WTC11 (cell line): Measurements from ENCODE around the gene TBC1D24.

Source experiments
- ETV6 ChIP-seq: sonication (generic); formaldehyde crosslinking; IDR thresholded peaks from 2 replicates; pipeline ENCODE4 v1.8.1; 2022; ENCODE audit warnings: mild to moderate bottlenecking, missing genetic modification reagents
- FOXP4 ChIP-seq: sonication (generic); formaldehyde crosslinking; IDR thresholded peaks from 2 replicates; pipeline ENCODE4 v1.8.0; 2022; ENCODE audit warnings: mild to moderate bottlenecking, missing genetic modification reagents
- JUN ChIP-seq: sonication (generic); formaldehyde crosslinking; IDR thresholded peaks from 2 replicates; pipeline ENCODE4 v1.8.0; 2023; ENCODE audit warnings: mild to moderate bottlenecking, missing genetic modification reagents
- NR2C2 ChIP-seq: sonication (generic); formaldehyde crosslinking; IDR thresholded peaks from 2 replicates; pipeline ENCODE4 v1.8.0; 2022; ENCODE audit warnings: mild to moderate bottlenecking, missing genetic modification reagents
- NR3C1 ChIP-seq: sonication (generic); formaldehyde crosslinking; conservative IDR thresholded peaks from 2 replicates; pipeline ENCODE4 v1.8.1; 2023; ENCODE audit warnings: low read depth, mild to moderate bottlenecking, missing genetic modification reagents
- PRRX2 ChIP-seq: fragments of 250-450 bp; sonication (Bioruptor Pico); IDR thresholded peaks from 2 replicates; pipeline ENCODE4 v1.8.0; 2021; ENCODE audit warnings: mild to moderate bottlenecking
- SP1 ChIP-seq: sonication (generic); formaldehyde crosslinking; conservative IDR thresholded peaks from 2 replicates; pipeline ENCODE4 v1.8.1; 2022; ENCODE audit warnings: missing genetic modification reagents
- TEAD4 ChIP-seq: sonication (generic); formaldehyde crosslinking; IDR thresholded peaks from 2 replicates; pipeline ENCODE4 v1.8.0; 2022; ENCODE audit warnings: mild to moderate bottlenecking, missing genetic modification reagents
- ZBTB21 ChIP-seq: sonication (generic); formaldehyde crosslinking; IDR thresholded peaks from 2 replicates; pipeline ENCODE4 v1.8.1; 2023; ENCODE audit warnings: mild to moderate bottlenecking, missing genetic modification reagents, borderline replicate concordance
- TF ChIP-seq, protein P1 (sequence below): fragments of 200-600 bp; IDR thresholded peaks from 2 replicates; pipeline ENCODE4 v1.8.0; 2022; ENCODE audit warnings: antibody characterized with exemption
- TF ChIP-seq, protein P2 (sequence below): sonication (generic); formaldehyde crosslinking; IDR thresholded peaks from 2 replicates; pipeline ENCODE4 v1.8.0; 2022; ENCODE audit warnings: mild to moderate bottlenecking, missing genetic modification reagents
- TF ChIP-seq, protein P3 (sequence below): sonication (generic); formaldehyde crosslinking; IDR thresholded peaks from 2 replicates; pipeline ENCODE4 v1.8.1; 2023; ENCODE audit warnings: mild to moderate bottlenecking, missing genetic modification reagents
- TF ChIP-seq, protein P4 (sequence below): sonication (generic); formaldehyde crosslinking; IDR thresholded peaks from 2 replicates; pipeline ENCODE4 v1.8.0; 2022; ENCODE audit warnings: mild to moderate bottlenecking, missing genetic modification reagents
- TF ChIP-seq, protein P5 (sequence below): sonication (generic); formaldehyde crosslinking; IDR thresholded peaks from 2 replicates; pipeline ENCODE4 v1.8.1; 2022; ENCODE audit warnings: low read depth, mild to moderate bottlenecking, moderate library complexity, missing genetic modification reagents, borderline replicate concordance

DNA sequence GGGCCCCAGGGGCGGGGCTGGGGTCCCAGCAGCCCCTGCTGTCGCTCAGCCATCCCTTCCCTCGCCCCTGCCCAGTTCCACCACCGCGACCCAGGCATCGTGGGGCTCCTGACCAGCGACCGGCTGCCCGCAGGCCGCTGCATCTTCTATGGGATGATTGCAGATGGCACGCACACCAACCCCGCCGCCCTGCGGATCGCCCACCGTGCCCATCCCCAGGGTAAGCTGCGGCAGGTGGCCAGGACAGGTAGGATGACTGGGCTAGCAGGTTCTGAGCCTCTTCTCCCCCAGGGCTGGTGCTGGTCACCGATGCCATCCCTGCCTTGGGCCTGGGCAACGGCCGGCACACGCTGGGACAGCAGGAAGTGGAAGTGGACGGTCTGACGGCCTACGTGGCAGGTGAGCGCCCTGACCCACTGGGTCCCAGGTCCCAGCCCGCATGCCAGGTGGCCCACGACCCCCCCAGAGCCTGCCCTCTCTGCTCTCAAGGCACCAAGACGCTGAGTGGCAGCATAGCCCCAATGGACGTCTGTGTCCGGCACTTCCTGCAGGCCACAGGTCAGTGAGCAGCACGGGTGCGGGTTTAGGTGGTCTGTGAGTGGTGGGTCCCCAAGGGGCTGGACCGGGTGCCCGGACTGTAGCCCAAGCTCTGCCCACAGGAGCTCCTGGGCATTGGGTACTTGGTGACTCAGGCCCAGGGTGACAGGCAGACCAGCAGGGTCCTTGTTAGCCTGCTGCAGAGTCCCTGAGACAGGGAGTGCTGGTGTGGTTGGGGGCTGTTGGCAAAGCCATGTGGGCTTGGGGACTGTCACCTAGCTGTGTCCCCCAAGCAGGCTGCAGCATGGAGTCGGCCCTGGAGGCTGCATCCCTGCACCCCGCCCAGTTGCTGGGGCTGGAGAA lies 53.5 kb downstream of the TBC1D24 start:
- TF ChIP-seq, protein P1, sequence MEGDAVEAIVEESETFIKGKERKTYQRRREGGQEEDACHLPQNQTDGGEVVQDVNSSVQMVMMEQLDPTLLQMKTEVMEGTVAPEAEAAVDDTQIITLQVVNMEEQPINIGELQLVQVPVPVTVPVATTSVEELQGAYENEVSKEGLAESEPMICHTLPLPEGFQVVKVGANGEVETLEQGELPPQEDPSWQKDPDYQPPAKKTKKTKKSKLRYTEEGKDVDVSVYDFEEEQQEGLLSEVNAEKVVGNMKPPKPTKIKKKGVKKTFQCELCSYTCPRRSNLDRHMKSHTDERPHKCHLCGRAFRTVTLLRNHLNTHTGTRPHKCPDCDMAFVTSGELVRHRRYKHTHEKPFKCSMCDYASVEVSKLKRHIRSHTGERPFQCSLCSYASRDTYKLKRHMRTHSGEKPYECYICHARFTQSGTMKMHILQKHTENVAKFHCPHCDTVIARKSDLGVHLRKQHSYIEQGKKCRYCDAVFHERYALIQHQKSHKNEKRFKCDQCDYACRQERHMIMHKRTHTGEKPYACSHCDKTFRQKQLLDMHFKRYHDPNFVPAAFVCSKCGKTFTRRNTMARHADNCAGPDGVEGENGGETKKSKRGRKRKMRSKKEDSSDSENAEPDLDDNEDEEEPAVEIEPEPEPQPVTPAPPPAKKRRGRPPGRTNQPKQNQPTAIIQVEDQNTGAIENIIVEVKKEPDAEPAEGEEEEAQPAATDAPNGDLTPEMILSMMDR = no peak
- TF ChIP-seq, protein P2, sequence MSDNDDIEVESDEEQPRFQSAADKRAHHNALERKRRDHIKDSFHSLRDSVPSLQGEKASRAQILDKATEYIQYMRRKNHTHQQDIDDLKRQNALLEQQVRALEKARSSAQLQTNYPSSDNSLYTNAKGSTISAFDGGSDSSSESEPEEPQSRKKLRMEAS = no peak
- TF ChIP-seq, protein P3, sequence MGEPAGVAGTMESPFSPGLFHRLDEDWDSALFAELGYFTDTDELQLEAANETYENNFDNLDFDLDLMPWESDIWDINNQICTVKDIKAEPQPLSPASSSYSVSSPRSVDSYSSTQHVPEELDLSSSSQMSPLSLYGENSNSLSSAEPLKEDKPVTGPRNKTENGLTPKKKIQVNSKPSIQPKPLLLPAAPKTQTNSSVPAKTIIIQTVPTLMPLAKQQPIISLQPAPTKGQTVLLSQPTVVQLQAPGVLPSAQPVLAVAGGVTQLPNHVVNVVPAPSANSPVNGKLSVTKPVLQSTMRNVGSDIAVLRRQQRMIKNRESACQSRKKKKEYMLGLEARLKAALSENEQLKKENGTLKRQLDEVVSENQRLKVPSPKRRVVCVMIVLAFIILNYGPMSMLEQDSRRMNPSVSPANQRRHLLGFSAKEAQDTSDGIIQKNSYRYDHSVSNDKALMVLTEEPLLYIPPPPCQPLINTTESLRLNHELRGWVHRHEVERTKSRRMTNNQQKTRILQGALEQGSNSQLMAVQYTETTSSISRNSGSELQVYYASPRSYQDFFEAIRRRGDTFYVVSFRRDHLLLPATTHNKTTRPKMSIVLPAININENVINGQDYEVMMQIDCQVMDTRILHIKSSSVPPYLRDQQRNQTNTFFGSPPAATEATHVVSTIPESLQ (CRISPR knock-in tag) = no peak
- TF ChIP-seq NR2C2 (CRISPR knock-in tag) (no peak), SP1 (CRISPR knock-in tag) (no peak), FOXP4 (CRISPR knock-in tag) (no peak), PRRX2 (CRISPR knock-in tag) (no peak), ETV6 (CRISPR knock-in tag) (no peak), JUN (no peak), ZBTB21 (CRISPR knock-in tag) (no peak), TEAD4 (CRISPR knock-in tag) (no peak), NR3C1 (no peak)
- TF ChIP-seq, protein P4, sequence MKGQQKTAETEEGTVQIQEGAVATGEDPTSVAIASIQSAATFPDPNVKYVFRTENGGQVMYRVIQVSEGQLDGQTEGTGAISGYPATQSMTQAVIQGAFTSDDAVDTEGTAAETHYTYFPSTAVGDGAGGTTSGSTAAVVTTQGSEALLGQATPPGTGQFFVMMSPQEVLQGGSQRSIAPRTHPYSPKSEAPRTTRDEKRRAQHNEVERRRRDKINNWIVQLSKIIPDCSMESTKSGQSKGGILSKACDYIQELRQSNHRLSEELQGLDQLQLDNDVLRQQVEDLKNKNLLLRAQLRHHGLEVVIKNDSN (CRISPR knock-in tag) = no peak
- TF ChIP-seq, protein P5, sequence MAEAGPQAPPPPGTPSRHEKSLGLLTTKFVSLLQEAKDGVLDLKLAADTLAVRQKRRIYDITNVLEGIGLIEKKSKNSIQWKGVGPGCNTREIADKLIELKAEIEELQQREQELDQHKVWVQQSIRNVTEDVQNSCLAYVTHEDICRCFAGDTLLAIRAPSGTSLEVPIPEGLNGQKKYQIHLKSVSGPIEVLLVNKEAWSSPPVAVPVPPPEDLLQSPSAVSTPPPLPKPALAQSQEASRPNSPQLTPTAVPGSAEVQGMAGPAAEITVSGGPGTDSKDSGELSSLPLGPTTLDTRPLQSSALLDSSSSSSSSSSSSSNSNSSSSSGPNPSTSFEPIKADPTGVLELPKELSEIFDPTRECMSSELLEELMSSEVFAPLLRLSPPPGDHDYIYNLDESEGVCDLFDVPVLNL (CRISPR knock-in tag) = no peak
